Measurements from ENCODE around the gene ANAPC15. TPM values are rescaled to one million over a fixed set of nuclear protein-coding genes. Genes with fewer than 3 reads are reported as not detected.

Gene ANAPC15
- total and polyA plus RNA-seq, 9 of the 15 experiments (the other 6 are each of a cell fraction or from before 2014, with no cell fraction given), result 53.0 to 254 (median 75.7) TPM

DNA sequence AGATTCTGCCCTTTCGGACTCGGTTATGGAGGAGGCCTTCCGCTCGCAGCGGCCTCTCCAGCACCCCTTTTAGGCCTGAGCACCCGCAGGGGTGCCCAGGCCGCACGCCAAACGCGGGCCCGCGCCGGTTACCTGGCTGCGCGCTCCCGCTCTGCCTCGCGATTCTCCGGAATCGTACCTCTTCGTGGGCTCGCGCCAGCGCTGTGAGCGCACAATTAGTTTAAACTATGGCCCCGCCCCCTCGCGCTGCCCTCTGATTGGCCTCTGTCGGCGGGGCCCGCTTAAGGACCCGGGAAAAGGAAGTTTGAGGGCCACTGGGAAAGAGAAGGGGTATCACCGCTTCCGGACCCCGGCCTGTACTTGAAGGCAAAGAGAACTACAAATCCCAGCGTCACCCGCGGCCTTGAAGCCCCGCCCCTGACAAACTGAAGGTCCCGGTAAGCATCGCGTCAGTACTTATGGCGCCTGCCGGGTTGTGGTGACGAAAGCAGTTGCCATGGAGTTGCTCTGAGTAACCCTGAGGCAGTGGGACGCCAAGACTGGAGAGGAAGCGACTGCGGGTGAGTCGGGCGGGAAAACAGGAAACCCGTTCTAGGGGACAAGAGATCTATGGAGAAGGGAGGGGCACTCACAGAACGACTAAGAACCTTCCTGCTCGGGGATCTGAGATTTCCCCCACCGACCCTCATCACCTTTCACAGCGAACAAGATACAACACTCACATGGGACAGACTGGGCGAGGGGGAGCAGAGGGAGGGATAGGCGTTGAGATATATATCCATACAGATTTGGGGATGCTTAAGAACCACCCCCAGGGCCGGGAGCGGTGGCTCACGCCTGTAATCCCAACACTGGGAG is 31.9 kb downstream of the ANAPC15 start, which contains the start of the genes LRRC51 and NUMA1 (continued):
- TF ChIP-seq, protein P1, sequence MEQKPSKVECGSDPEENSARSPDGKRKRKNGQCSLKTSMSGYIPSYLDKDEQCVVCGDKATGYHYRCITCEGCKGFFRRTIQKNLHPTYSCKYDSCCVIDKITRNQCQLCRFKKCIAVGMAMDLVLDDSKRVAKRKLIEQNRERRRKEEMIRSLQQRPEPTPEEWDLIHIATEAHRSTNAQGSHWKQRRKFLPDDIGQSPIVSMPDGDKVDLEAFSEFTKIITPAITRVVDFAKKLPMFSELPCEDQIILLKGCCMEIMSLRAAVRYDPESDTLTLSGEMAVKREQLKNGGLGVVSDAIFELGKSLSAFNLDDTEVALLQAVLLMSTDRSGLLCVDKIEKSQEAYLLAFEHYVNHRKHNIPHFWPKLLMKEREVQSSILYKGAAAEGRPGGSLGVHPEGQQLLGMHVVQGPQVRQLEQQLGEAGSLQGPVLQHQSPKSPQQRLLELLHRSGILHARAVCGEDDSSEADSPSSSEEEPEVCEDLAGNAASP (IDR thresholded peaks at IDR 0.05), result no peak
- TF ChIP-seq MAFG (tag; conservative IDR thresholded peaks at IDR 0.05) (no peak), CREBBP (IDR thresholded peaks at IDR 0.05; ENCODE audit: low read depth, low read length) (no peak), PCBP1 (IDR thresholded peaks at IDR 0.05; ENCODE audit: low read depth, low read length, poor library complexity, severe bottlenecking) (no peak), KHSRP (IDR thresholded peaks at IDR 0.05) (no peak), CTBP1 (IDR thresholded peaks at IDR 0.05; ENCODE audit: borderline replicate concordance) (peak; percentile 37; the same call in 1 of the 2 replicates), RBM34 (IDR thresholded peaks at IDR 0.05; ENCODE audit: borderline replicate concordance, insufficient read depth, low read length) (no peak), MYBL2 (IDR thresholded peaks at IDR 0.05; ENCODE audit: low read depth) (peak; percentile 93), MYBL2 (CRISPR knock-in tag; IDR thresholded peaks at IDR 0.05; ENCODE audit: borderline replicate concordance) (no peak), KDM4B (IDR thresholded peaks at IDR 0.05; ENCODE audit: borderline replicate concordance in 2 of 2, low read depth in 1 of 2) (no peak), ERF (CRISPR knock-in tag; IDR thresholded peaks at IDR 0.05) (no peak)
- TF ChIP-seq, protein P2, sequence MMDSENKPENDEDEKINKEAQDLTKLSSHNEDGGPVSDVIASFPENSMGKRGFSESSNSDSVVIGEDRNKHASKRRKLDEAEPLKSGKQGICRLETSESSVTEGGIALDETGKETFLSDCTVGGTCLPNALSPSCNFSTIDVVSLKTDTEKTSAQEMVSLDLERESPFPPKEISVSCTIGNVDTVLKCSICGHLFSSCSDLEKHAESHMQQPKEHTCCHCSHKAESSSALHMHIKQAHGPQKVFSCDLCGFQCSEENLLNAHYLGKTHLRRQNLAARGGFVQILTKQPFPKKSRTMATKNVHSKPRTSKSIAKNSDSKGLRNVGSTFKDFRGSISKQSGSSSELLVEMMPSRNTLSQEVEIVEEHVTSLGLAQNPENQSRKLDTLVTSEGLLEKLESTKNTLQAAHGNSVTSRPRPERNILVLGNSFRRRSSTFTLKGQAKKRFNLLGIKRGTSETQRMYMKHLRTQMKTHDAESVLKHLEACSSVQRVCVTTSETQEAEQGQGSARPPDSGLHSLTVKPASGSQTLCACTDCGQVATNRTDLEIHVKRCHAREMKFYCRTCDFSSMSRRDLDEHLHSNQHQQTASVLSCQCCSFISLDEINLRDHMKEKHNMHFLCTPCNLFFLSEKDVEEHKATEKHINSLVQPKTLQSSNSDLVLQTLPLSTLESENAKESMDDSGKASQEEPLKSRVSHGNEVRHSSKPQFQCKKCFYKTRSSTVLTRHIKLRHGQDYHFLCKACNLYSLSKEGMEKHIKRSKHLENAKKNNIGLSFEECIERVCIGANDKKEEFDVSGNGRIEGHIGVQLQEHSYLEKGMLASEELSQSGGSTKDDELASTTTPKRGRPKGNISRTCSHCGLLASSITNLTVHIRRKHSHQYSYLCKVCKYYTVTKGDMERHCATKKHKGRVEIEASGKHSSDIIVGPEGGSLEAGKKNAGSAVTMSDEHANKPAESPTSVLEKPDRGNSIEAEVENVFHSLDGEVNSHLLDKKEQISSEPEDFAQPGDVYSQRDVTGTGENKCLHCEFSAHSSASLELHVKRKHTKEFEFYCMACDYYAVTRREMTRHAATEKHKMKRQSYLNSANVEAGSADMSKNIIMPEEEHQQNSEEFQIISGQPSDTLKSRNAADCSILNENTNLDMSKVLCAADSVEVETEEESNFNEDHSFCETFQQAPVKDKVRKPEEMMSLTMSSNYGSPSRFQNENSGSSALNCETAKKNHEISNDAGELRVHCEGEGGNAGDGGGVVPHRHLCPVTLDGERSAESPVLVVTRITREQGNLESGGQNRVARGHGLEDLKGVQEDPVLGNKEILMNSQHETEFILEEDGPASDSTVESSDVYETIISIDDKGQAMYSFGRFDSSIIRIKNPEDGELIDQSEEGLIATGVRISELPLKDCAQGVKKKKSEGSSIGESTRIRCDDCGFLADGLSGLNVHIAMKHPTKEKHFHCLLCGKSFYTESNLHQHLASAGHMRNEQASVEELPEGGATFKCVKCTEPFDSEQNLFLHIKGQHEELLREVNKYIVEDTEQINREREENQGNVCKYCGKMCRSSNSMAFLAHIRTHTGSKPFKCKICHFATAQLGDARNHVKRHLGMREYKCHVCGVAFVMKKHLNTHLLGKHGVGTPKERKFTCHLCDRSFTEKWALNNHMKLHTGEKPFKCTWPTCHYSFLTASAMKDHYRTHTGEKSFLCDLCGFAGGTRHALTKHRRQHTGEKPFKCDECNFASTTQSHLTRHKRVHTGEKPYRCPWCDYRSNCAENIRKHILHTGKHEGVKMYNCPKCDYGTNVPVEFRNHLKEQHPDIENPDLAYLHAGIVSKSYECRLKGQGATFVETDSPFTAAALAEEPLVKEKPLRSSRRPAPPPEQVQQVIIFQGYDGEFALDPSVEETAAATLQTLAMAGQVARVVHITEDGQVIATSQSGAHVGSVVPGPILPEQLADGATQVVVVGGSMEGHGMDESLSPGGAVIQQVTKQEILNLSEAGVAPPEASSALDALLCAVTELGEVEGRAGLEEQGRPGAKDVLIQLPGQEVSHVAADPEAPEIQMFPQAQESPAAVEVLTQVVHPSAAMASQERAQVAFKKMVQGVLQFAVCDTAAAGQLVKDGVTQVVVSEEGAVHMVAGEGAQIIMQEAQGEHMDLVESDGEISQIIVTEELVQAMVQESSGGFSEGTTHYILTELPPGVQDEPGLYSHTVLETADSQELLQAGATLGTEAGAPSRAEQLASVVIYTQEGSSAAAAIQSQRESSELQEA (IDR thresholded peaks at IDR 0.05; ENCODE audit: low read depth), result no peak; the same call in 1 of the 2 replicates
- TF ChIP-seq, protein P3, sequence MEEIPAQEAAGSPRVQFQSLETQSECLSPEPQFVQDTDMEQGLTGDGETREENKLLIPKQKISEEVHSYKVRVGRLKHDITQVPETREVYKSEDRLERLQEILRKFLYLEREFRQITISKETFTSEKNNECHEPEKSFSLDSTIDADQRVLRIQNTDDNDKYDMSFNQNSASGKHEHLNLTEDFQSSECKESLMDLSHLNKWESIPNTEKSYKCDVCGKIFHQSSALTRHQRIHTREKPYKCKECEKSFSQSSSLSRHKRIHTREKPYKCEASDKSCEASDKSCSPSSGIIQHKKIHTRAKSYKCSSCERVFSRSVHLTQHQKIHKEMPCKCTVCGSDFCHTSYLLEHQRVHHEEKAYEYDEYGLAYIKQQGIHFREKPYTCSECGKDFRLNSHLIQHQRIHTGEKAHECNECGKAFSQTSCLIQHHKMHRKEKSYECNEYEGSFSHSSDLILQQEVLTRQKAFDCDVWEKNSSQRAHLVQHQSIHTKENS (CRISPR knock-in tag; IDR thresholded peaks at IDR 0.05), result no peak
- TF ChIP-seq, protein P4, sequence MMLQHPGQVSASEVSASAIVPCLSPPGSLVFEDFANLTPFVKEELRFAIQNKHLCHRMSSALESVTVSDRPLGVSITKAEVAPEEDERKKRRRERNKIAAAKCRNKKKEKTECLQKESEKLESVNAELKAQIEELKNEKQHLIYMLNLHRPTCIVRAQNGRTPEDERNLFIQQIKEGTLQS (IDR thresholded peaks at IDR 0.05), result peak; percentile 70; the same call in 1 of the 2 replicates
- TF ChIP-seq, protein P4 (CRISPR knock-in tag; conservative IDR thresholded peaks at IDR 0.05), result no peak
